Measurements from ENCODE around the gene MAGEA8. TPM values are rescaled to one million over a fixed set of nuclear protein-coding genes. Genes with fewer than 3 reads are reported as not detected.
A peak's percentile ranks its signal among the peaks of the same experiment; 100 is the strongest.
"Not testable (repeated sequence)": the region's sequence is repeated elsewhere in the genome, so short reads cannot be mapped to it uniquely, and the experiment has no call there.

Gene MAGEA8
- polyA plus RNA-seq, 1 donor from 2014 or later: not detected

DNA sequence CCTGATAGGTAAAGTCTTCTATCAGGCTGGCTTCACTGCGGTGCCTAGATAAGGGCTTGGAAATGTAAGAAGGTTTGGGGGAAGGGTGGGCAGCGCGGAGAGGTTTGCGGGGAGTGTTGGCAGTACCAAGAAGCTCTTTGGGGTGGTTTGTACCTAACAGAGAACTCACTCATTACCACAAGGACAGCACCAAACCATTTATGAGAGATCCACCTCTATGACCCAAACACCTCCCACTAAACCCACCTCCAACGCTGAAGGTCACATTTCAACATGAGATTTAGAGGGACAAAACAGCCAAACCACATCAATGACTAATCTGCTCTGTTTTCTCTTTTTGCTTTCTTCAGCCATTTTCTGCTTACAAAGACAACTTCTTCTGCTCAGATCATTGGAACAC lies 43.5 kb downstream of the MAGEA8 start:
- not testable (repeated sequence) for H3K36me3 Mint-ChIP-seq, H3K9me3 Mint-ChIP-seq, H3K4me1 Mint-ChIP-seq, H3K27ac Mint-ChIP-seq, H3K4me3 Mint-ChIP-seq, H3K27me3 Mint-ChIP-seq

DNA sequence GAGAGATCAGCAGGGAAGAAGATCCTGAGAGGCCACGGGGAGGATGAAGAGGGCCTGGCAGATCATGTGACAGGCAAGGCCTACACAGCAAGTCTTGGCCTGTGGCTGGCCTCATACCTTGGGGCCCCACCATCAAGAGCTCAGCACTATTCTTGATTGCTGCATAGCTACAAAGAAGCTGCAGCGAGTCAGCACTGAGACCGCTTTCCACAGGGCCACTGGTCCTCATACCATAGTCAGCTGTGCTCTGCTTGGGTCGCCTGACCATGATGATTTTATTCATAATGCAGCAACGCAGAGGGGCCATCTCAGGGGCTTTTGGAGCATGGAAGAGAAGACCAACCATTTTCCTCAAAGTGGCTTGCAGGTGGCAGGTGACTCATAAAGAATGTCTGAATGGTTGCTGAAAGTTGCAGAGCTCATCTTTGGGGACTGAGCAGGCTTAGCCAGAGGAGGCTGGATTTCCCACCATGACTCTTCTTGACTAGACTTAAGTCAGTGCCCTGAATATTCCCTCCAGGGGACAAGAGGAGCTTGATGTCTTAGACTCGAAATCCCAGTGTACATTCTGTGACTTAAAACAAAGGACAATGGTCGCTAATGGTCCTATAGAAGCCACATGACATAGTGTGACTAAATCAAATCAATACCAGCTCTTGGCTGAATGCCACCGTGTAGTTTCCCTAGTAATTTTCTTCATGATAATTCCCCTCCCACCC lies 46.4 kb downstream of the MAGEA8 start:
- H3K27ac Mint-ChIP-seq, H3K27me3 Mint-ChIP-seq, H3K4me3 Mint-ChIP-seq, H3K9me3 Mint-ChIP-seq, H3K4me1 Mint-ChIP-seq, H3K36me3 Mint-ChIP-seq: not testable (repeated sequence)

DNA sequence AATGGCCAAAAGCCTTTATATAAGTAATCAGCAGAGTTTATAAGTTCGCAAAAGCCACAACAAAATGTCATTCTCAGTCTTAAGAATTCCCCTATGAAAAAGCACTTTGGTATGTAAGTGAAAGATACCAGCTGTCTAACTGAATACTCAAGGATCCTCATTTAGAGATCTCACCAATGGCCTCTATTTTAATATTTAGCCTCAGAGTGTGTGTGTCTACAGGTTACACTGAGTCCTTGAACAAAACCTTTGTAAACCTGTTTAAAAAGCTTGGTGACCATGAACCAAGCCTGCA lies 46.9 kb downstream of the MAGEA8 start:
- not testable (repeated sequence) for H3K4me3 Mint-ChIP-seq, H3K9me3 Mint-ChIP-seq, H3K27ac Mint-ChIP-seq, H3K27me3 Mint-ChIP-seq, H3K4me1 Mint-ChIP-seq, H3K36me3 Mint-ChIP-seq

- not testable (repeated sequence) for H3K27ac Mint-ChIP-seq, H3K9me3 Mint-ChIP-seq, H3K4me3 Mint-ChIP-seq, H3K27me3 Mint-ChIP-seq, H3K4me1 Mint-ChIP-seq, H3K36me3 Mint-ChIP-seq
Observed at GRCh38 chrX:149928635-149929034, 47.7 kb downstream of the MAGEA8 start.

GRCh38 chrX:149929400-149929799 lies 48.4 kb downstream of the MAGEA8 start, which contains the start of gene HSFX4:
TSS of gene HSFX4 (plus strand) at chrX:149929573. CDS start at chrX:149929645, 72 bp downstream.
- not testable (repeated sequence) for H3K27me3 Mint-ChIP-seq, H3K36me3 Mint-ChIP-seq, H3K4me1 Mint-ChIP-seq, H3K9me3 Mint-ChIP-seq, H3K4me3 Mint-ChIP-seq, H3K27ac Mint-ChIP-seq

- not testable (repeated sequence) for H3K4me1 Mint-ChIP-seq, H3K36me3 Mint-ChIP-seq, H3K27me3 Mint-ChIP-seq, H3K9me3 Mint-ChIP-seq, H3K27ac Mint-ChIP-seq, H3K4me3 Mint-ChIP-seq
Observed at GRCh38 chrX:149931355-149931754, 50.4 kb downstream of the MAGEA8 start.

- H3K4me3 Mint-ChIP-seq, H3K27ac Mint-ChIP-seq, H3K4me1 Mint-ChIP-seq, H3K9me3 Mint-ChIP-seq, H3K36me3 Mint-ChIP-seq, H3K27me3 Mint-ChIP-seq: not testable (repeated sequence)
Observed at GRCh38 chrX:149932150-149932549, 51.2 kb downstream of the MAGEA8 start.

DNA sequence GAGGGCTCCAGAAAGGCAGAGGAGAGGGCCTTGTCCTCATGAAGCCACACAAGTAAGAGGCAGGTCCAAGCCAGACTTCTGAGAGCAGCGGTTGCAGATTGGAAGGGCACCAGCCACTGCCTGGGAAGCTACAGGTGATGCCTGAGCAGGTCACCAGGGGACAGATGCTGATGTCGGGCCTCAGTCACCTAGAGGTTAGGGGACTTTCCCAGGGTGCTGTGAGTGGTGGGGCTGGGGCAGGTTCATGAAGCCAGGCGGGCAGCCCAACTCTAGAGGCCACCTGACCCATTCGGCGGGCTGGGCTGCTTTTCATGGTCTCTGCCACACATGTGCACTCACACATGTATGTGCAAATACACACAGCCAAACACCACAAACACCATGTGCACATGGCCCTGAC lies 52.0 kb downstream of the MAGEA8 start:
- not testable (repeated sequence) for H3K27me3 Mint-ChIP-seq, H3K4me1 Mint-ChIP-seq
- peak overlapping the region in 1 of 3 donors; percentile 78 for H3K27ac Mint-ChIP-seq

DNA sequence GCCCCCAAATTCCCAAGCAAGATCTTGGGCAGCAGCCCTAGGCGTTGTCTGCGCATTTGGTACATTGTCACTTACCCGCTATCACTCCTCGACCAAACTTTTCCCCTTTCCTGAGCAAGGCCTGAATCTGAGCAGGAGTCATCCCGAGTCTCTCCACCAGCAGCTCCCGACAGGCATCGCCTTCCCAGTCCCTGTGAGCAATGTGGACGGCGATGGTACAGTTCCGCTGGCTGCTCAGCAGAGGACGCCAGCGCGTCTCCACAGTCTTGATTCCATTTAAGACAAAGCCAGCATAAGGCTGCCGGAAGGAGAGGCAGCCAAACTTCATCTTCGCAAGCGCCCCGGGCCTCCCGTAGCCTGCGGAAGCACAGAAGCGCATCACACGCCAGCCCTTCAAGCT lies 52.6 kb downstream of the MAGEA8 start:
- not testable (repeated sequence) for H3K4me1 Mint-ChIP-seq, H3K9me3 Mint-ChIP-seq

More for the DNA sequence above, 52.0 kb downstream of the MAGEA8 start:
- H3K36me3 Mint-ChIP-seq, H3K4me3 Mint-ChIP-seq, H3K9me3 Mint-ChIP-seq: not testable (repeated sequence)

More for the DNA sequence above, 52.6 kb downstream of the MAGEA8 start:
- H3K27ac Mint-ChIP-seq, H3K36me3 Mint-ChIP-seq, H3K4me3 Mint-ChIP-seq, H3K27me3 Mint-ChIP-seq: not testable (repeated sequence)

Other genes with a start within 250 kb of the MAGEA8 start
- gene TMEM185A, start 249.4 kb upstream of the MAGEA8 start, polyA plus RNA-seq: 18.2 TPM
- gene MAGEA11, start 169.1 kb upstream of the MAGEA8 start, polyA plus RNA-seq: not detected
- gene HSFX1, start 107.1 kb upstream of the MAGEA8 start, polyA plus RNA-seq: not detected
- not detected for gene MAGEA9, start 99.3 kb upstream of the MAGEA8 start, polyA plus RNA-seq
- gene HSFX4, start 48.4 kb downstream of the MAGEA8 start, polyA plus RNA-seq: not detected
- gene EOLA2, start 57.3 kb downstream of the MAGEA8 start, polyA plus RNA-seq: 37.7 TPM